Left kidney (tissue), 2 donors: ENCODE results near the gene KRT12. TPM values are rescaled to one million over a fixed set of nuclear protein-coding genes. Genes with fewer than 3 reads are reported as not detected.
"Not testable (repeated sequence)": the region's sequence is repeated elsewhere in the genome, so short reads cannot be mapped to it uniquely, and the experiment has no call there.

Source experiments
- DNase-seq: peaks from one replicate; pipeline ENCODE4 v3.0.0-alpha.2; 2013
- polyA plus RNA-seq: library from polyadenylated mRNA; unstranded; fragments of 120-200 nt; gene quantifications from one replicate; pipeline ENCODE4 v1.2.1, GENCODE V29; 2013; ENCODE audit not compliant: insufficient read length

KRT12 gene
- polyA plus RNA-seq, 1 donor: 0.37 TPM

GRCh38 chr17:40883626-40884334 is 16.8 kb upstream of the KRT12 start:
- no peak for DNase-seq

- DNase-seq: no peak
Measured at GRCh38 chr17:40883031-40883430, 16.0 kb upstream of the KRT12 start.

GRCh38 chr17:40879026-40879425 is 12.0 kb upstream of the KRT12 start:
- DNase-seq: no peak

- no peak for DNase-seq
Measured at GRCh38 chr17:40878044-40878443, 11.0 kb upstream of the KRT12 start.

- DNase-seq: no peak
Measured at GRCh38 chr17:40873801-40874200, 6.8 kb upstream of the KRT12 start.

GRCh38 chr17:40873255-40873654 is 6.2 kb upstream of the KRT12 start:
- no peak for DNase-seq

- no peak for DNase-seq
Measured at GRCh38 chr17:40872416-40872815, 5.4 kb upstream of the KRT12 start.

- no peak for DNase-seq
Measured at GRCh38 chr17:40871316-40871715, 4.3 kb upstream of the KRT12 start.

GRCh38 chr17:40870136-40870535 is 3.1 kb upstream of the KRT12 start:
- DNase-seq: no peak

GRCh38 chr17:40864661-40865390 is 2.2 kb downstream of the KRT12 start:
- no peak for DNase-seq

- no peak for DNase-seq
Measured at GRCh38 chr17:40862985-40863733, 3.9 kb downstream of the KRT12 start.

- no peak for DNase-seq
Measured at GRCh38 chr17:40859536-40859935, 7.5 kb downstream of the KRT12 start.

- DNase-seq: not testable (repeated sequence)
Measured at GRCh38 chr17:40858667-40859066, 8.4 kb downstream of the KRT12 start.

GRCh38 chr17:40857535-40857934 is 9.5 kb downstream of the KRT12 start:
- DNase-seq: no peak

GRCh38 chr17:40854175-40854814 is 12.7 kb downstream of the KRT12 start:
- no peak for DNase-seq

- DNase-seq: no peak
Measured at GRCh38 chr17:40852364-40852763, 14.7 kb downstream of the KRT12 start.

GRCh38 chr17:40850293-40850972 is 16.6 kb downstream of the KRT12 start:
- no peak for DNase-seq

GRCh38 chr17:40849723-40850122 is 17.3 kb downstream of the KRT12 start:
- no peak for DNase-seq

GRCh38 chr17:40848583-40849235 is 18.3 kb downstream of the KRT12 start:
- no peak for DNase-seq

GRCh38 chr17:40846515-40847144 is 20.4 kb downstream of the KRT12 start:
- no peak for DNase-seq

GRCh38 chr17:40844671-40845107 is 22.3 kb downstream of the KRT12 start:
- no peak for DNase-seq
